ENCODE results near the gene RNF5.
"Not testable (repeated sequence)": the region's sequence is repeated elsewhere in the genome, so short reads cannot be mapped to it uniquely, and the experiment has no call there.

The RNF5 gene

GRCh38 chr6:32177788-32178546 is at the start of gene RNF5:
Gene RNF5 (plus strand): TSS chr6:32178405. CDS start chr6:32178512, 107 bp downstream.
- peak; percentile 98 to 100 for DNase-seq

DNA sequence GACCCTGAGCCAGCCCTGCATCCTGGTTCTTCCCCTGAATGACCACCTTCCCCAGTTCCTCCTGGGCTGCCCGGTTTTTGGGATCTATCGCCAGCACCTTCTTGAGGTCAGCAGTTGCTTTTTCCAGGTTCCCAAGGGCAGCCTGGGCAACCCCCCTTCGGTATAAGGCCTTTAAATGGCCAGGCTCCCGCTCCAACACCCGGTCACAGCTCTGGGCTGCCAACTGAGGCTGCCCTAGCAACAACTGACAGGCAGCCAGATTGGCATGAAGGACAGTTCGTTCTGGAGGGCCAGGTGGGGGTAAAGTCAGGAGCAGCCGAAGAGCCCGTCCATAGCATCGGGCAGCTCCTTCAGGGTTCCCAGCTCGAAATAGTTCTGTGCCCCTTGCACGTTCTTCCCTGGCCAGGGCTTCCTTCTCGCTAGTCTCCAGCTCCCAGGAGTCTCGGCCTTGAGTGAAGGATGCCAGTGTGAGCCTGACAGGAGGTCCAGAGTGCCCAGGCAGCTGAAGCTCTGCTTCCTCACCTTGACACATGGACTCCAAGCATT is 49.4 kb upstream of the RNF5 start:
- DNase-seq, result no peak

DNA sequence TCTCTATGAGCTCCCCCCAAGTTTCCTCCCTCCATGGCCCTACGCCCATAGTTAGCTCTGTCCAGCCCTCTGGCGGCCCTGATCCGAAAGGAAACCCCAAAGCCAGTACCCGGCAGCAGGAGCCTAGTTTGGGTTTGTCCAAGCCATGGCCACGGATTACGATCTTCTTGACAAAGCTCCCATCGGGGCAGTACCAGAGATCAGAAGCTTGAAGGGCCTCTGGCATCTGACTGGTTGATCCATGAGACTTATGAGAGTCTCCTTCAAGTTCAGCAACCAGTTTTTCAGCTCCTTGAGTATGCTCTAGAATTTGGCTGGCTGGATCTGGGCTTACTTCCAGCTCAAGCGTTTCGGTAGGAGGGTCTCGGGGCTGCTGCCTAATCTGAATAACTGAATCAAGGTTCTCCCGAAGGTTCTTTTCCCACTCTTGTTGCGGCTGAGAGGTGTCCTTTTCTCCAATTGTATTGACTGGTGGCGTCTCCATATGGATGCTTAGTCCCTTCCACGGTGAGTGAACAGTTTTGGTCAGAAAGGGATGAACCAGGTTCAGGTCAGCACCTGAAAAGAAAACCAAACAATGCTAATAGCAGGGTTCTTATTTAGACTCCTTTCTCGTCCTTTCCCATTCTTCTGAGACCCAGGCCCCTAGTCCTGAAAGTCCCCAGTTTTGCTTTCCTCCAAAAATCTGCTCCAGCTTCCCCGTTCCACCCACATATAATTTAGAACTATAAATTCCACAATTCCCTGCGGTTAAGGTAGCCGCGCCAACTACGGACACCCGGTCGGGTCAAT is 48.7 kb upstream of the RNF5 start:
- DNase-seq, result peak in 1 of 2 donors; percentile 92

DNA sequence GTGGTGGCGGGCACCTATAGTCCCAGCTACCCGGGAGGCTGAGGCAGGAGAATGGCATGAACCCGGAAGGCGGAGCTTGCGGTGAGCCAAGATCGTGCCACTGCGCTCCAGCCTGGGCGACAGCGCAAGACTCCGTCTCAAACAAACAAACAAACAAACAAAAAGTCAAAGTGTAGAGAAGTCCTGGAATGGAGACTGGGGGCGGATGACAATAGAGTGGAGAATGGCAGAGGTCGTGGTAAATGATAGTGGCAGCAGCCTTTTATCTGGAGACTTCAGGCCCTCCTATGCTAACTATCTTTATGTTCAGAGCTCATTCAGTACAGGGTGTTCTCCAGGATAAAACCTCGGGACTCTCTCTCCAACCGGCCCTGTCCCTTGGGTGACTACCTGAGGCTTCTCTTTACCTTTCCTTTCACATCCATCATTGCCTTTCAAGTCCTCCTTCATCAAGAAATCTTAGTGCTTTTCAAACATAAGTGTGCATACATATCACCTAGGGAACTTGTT is 46.7 kb upstream of the RNF5 start:
- no peak for DNase-seq

- DNase-seq, result no peak
Measured at GRCh38 chr6:32132110-32132509, 46.1 kb upstream of the RNF5 start.

DNA sequence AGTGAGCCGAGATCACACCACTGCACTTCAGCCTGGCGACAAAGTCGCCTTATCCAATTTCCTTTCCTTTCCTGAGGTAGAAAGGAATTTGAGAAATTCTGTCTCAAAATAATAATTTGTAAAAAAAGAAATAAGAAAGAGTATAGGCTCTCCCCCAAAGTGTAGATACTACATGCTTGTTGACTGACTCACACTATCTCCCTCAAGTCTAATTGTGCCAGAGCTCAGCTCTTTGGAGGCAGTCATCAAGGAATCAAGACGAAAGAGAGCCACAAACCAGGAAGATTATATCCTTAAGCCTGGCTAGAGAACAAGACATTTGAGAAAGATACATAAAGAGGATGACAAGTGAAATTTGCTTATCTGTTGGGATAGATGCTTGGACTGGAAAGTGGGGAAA is 44.4 kb upstream of the RNF5 start:
- DNase-seq, result no peak

- DNase-seq, result no peak
Measured at GRCh38 chr6:32137454-32137853, 40.8 kb upstream of the RNF5 start.

DNA sequence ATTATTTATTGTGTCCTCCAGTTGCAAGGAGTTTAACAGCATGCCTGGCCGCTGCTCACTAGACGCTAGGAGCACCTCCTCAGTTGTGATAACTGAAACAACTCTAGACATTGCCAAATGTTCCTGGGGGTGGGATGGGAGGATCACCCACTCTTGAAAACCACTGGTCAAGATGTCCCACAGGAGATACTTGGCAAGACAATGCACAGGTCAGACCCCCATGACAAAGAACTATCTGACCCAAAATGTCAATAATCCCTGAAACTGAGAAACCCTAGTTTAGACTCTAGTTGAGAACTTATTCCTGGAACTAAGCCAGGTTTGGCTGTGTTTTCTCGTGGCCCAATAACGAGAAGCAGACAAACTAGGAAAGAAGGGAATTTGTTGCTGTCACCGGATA is 38.6 kb upstream of the RNF5 start:
- DNase-seq, result no peak

DNA sequence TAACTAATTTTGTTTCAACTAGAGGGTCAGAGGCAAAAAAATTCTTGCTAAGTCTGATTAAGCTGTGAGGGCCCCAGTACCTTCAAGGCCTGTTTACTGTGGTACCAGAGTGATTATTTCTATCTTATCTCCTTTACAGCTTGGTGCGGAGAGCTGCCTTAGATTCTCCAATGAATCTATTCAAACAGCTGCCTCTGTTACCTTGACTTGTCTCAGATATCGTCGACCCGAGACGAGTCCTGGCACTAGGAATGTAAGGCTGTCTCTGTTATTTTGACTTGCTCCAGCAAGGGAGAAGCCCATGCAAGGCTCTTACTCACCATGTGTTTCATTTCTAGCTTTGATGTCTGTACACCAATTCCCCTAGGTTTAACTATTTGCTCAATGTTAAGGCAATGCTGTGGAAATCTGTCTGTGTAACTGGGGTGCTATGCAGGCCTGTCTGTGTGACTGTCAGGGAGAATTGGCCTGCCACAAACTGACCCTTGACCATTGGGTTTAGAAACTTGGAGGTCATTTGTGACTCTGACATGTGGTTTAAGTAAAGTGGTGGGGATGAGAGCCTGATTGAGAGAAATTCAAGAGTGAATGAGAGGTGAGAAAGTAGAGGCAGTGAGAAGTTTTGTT is 37.7 kb upstream of the RNF5 start:
- no peak for DNase-seq

DNA sequence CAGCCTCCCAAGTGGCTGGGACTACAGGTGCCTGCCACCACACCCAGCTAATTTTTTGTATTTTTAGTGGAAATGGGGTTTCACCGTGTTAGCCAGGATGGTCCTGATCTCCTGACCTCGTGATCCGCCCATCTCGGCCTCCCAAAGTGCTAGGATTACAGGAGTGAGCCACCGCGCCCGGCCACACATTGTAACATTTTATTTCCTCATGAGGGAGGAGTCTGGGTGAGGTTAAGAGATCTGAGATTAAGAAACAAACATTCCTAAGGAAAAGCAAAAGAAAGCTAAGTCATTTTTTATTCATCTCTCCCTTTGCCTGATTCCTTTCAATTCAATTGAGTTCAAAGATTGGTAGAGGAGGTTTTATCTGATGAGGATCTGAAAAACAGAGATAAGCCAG is 34.0 kb upstream of the RNF5 start:
- not testable (repeated sequence) for DNase-seq

- DNase-seq, result no peak
Measured at GRCh38 chr6:32146287-32146686, 31.9 kb upstream of the RNF5 start.

DNA sequence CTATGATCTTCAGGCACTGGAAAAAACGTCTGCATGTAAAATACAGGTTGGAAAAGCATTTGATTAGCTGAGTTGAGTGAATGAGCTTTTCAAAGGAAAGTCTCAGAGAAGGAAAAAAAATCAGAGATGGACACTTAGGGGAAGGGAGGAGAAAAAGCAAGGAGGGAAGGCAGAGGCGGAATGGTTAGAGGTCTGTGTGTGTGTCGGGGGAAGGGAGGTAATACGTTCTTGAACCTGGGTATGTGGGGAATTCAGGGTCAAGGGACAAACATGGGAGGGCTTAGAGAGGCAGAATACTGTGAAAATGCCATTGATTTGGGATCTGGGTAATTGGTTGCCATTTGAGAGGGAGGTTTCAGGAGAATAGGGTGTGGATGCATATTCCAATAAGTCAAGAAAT is 31.5 kb upstream of the RNF5 start:
- no peak for DNase-seq

DNA sequence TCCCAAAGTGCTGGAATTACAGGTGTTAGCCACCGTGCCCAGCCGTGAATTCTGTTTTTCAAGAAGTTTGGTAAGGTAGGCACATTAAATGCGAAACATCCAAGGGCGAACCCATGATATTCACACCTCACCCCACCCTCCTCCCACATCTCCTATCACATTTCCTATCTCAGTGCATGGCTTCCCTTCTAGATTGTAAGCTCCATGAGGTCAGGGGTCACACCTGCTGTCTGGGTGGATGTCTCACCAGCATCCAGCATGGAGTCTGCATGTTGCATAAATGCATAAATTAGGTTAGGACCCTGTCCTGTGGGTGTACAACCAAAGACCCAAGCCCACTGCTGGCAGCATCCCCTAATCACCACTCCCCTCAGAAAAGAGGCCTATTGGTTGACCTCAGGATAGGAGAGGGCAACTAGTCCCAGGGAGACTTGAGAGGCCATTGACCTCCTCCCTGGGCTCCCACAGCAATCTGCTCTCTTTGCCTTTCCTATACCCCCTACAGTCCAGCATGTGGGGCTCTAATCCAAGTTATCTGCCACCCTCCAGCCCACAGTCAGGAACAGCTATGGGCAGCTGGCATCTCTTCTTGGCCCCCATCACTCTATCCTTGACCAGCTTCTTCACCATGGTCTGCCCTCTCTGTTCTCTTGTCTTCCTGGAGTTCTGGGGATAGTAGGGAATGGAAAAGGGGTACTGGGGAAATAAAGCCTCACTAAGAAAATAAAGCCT is 30.6 kb upstream of the RNF5 start:
- no peak for DNase-seq

DNA sequence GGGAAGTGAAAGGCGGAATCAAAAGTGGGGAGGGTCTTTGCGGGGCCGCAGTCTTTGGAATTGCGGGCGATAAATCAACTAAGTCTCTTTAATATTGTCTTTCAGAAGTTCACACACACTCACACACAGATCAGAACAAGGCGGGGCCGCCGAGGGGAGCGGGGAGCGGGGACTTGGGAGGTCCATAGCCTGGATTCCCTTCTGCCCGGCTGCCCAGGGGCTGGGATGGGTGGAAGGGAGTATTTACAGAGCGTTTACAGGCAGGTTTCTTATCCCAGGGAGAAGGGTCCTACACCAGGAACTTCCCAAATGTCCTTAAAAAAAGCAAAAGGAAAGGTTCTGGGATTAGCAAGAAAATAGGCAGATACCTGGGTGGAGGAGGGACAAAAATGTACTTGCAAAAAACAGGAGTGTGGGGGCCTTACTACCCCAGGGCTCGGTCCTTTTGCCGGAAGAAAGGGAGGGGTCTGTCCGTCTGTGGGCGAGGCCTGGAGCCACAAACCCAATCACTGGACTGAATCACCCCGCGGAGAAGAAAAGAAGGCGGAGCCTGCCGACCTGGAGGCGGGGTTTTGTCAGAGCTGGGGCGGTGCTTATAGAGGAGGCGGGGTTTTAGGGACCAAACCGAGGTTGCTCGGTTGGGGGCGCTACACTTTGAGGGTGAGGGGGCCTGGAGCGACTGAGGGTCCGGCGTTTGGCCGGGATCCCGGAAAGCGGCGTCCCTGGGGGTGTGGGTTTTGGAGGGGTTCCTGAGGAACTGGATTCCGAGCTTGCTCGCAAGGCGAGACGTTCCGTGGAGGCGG is 29.7 kb upstream of the RNF5 start:
- peak in 1 of 2 donors; percentile 30 for DNase-seq

- DNase-seq, result no peak
Measured at GRCh38 chr6:32149092-32149755, 29.0 kb upstream of the RNF5 start.

GRCh38 chr6:32149932-32150870 is 28.0 kb upstream of the RNF5 start:
- DNase-seq, result no peak

- DNase-seq, result no peak
Measured at GRCh38 chr6:32151181-32151862, 26.9 kb upstream of the RNF5 start.

DNA sequence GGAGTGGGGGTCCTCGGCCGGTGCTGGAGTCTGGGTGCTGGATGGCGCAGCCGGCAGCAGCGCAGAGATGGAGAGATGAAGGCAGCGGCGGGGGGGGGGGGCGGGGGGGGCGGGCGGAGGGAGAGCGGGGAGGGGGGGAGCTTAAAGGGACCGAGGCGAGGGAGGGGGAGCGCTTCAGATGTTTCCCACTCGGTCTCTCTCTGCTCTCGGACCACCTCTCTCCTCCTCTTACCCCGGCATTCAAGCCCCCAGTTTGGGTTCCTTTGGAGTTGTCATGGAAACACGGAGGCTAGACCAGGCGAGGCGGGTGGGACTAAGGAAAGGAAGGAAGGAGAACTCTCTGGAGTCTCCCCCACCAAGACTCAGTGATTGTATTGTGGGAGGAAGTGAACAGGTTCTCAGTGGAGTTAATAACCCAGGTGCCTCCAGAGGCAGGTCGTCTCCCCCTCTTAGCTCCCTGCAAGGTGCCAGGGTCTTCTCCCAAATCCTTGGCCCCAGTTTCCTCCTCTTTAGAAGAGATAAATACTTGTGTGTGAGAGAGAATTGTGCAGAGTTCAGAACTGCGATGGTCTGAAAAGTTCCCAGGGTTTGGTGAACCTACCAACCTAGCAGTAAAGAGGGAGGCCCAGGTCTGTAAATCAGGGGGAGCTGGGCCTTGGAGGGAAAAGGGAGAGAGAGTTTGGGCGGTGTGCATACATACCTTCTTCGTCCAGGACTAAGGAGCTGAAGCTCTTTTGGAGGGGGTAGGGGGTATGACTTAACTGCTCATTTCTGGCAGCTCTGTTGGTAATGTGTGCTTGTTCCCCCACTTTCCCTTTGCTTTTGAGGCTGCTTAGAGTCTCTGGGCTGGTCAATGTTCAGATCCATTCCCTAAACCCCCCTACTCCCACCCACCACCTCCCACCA is 26.1 kb upstream of the RNF5 start, which contains the start of gene PRRT1:
TSS of gene PRRT1 (minus strand) at position 77 of the 906 bp plus-strand sequence. CDS start 112 bp downstream, outside the sequence.
- peak; percentile 24 to 37 for DNase-seq
